NCI-H510A (cell line): Measurements from ENCODE around the gene TMEM140.

Experiments used
- DNase-seq: peaks from one replicate; lab custom pipeline; 2025; lab: John Stamatoyannopoulos, UW

The TMEM140 gene

DNA sequence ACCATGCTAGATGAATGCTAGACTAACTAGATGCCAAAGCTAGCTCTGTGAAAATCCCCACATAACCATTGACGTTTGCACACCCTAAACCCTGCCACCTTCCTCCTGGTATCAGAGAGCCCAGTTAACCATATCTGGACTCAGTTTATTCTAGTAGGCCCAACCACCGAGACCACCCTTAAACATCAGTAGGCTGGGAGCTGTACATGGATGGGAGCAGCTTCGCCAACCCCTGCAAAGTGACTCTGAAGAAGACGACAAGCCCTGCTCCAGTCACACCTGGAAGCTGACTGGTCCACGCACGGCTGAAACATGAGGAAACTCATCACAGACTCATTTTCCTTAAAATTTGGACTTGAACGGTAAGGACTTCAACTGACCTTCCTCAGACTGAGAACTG, 27.1 kb downstream of the TMEM140 start:
- DNase-seq, result no peak

DNA sequence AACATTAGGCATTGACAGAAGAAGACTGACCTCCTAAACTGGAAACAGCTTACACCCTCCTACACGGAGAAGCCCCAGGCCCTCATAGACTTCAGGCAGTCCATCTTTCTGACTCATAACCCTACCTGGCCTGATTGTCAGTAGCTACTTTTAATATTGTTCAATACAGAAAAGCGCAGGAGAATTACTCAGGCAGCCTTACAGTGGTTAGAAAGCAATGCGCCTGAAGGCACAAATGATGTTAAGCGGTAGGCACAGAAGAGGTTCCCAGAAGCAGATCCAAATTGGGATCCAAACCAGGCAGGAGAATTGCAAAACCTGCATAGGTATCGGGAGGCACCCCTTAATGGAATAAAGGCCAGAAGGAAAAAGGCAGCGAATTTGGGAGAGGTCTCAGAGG, 28.1 kb downstream of the TMEM140 start:
- no peak for DNase-seq

DNA sequence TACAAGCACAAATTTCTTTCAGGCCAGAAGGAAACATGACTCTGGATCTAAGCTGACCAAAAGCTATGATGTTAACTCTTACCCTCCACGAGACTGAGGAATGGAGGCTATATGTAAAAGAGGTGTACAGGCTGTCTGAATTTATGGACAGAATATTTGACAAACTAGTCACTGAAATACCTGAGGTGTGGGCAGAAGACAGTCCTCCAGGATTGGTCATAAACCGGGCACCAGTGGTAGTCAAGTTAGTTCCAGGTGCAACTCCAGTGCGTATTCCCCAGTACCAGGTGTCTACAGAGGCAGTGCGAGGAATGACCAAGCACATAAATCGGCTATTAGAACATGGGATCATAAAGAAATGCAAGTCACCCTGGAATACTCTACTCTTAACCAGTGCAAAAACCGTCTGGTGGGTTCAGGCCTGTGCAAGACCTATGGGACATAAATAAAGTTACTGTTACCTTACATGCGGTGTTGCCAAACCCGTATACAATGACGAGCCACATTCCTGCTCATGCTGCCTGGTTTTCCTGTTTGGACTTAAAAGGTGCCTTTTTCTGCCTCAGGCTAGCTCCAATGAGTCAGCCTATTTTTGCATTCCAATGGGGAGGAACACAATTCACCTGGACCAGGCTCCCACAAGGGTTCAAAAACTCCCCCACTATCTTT, 29.3 kb downstream of the TMEM140 start:
- DNase-seq, result no peak

DNA sequence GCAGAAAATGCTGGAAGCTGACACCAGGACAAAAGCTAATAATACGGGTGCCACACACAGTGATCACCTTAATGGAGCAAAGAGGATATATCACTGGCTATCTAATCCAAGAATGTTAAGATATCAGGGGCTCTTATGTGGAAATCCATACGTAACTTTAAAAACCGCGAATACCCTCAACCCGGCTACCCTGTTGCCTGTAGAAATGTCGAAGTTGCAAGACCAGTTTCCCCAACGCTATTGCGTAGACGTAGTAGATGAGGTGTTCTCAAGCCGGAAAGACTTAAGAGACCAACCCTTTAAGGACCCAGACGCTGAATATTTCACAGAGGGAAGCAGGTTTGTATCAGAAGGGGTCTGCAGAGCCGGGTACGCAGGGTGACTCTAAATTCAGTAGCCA, 30.5 kb downstream of the TMEM140 start:
- no peak for DNase-seq

DNA sequence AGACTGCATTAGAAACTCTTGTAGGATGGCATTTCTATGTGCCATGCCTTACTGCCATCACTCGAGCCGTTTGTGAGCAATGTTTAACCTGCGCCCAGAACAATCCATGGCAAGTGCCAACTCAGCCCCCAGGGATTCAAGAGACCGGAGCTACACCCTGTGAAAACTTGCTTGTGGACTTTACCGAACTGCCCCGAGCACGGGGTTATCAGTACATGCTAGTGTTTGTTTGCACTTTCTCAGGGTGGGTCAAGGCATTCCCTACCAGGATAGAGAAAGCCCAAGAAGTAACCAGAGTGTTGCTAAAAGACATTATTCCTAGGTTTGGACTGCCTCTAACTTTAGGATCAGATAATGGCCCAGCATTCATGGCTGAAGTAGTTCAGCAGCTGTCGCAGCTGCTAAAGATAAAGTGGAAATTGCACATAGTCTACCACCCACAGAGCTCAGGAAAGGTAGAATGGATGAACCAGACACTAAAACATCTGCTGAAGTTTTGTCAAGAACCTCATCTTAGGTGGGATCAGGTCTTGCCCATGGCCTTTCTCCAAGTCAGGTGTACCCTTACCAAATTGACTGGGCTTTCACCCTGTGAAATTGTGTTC, 31.6 kb downstream of the TMEM140 start:
- DNase-seq, result no peak

DNA sequence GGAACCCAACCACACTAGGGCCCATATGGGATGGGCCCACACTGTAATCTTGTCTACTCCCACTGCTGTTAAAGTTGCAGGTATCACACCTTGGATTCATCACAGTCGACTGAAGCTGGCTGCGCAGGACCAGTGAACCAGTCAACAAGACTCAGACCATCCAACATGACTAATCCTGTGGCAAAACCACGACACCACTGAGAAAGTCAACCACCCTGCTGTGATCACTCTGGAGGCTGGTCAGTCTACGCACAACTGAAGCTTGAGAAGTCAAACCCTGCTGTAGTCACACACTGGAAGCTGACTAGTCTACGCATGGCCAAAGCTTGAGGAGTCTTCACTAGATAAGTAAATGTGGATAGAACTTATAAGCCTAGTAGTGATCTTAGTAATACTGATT, 32.2 kb downstream of the TMEM140 start:
- no peak for DNase-seq

DNA sequence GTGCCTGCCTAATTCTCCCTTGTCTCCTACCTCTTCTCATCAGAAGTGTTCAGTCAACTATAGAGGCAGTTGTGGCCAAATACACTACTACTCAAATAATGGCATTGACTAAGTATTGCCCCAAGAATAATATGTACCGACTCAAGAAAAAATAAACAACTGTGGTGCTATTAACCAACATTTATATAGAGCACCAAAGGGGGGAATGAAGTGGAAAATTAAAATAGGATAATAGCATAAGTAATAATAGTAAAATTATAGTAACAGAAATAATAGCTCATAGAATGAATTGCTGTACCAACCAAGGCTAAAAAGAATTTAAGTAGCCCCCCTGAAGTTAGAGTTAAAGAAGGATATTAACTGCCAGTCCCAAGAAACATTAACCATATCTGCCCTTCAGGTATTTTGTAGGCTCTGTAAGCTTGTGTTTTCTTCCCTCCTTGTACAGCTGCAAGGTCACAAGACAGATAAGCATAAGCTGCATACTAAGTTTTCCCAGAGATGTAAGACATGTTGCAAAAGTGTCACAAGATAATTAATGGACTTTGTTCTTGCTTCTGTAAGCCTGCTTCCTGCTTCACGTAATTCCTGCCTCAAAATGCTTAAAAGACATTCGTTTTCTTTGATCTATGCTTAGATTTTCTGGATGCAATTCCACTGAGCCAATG, 33.5 kb downstream of the TMEM140 start:
- DNase-seq, result no peak

DNA sequence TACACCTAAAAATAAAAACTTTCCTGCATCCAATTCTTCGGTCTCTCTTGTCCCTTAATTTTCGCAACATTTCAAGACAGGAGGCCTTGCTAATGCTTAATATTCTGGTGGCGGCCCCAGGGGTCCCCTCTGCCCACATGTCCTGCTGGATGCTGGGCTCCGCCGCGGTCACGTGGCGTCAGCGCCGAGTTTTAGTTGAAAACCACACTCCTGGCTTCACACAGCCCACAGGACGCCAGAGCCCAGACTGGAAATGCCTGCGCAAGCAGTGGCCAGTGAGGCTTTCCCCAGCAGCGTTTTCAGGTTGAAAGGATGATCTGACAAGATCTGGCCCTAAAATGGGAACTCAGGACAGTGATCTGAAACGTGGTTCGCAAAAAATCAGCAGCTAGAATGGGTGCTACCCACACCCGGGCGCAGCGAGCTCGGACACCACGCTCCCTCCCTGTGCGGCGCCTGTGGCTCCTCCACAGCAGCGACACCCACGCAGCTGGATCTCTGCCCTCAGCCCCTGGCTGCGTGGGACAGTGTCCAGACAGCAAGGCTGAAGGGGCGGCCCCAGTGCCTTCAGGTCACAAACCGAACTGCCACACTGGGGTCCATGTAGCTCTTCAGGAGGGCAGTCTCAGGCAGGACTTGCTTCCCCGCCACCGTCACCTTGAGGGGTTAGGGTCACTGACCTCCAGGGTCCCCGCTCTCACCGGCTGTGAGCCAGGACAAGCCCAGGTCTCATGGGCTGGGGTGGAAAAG, 34.2 kb downstream of the TMEM140 start:
- no peak for DNase-seq

DNA sequence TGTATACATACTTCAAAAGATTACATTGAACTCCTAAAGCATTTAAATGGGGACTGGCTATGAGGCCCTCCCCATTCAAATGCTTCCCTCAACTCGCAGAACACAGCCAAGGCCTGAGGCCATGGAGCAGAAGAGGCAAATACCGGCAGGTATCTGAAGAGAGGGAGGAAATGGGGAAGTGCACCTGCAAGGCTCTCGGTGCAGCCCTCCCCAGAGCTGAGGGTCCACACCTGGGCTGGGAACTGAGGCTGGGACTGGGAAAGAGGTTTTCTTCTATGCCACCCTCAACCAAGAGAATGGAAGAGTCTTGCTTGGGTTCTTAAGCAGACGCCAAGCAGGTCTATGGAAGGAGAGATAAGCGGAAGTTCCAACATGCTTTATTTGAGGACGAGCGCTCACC, 35.6 kb downstream of the TMEM140 start:
- no peak for DNase-seq

DNA sequence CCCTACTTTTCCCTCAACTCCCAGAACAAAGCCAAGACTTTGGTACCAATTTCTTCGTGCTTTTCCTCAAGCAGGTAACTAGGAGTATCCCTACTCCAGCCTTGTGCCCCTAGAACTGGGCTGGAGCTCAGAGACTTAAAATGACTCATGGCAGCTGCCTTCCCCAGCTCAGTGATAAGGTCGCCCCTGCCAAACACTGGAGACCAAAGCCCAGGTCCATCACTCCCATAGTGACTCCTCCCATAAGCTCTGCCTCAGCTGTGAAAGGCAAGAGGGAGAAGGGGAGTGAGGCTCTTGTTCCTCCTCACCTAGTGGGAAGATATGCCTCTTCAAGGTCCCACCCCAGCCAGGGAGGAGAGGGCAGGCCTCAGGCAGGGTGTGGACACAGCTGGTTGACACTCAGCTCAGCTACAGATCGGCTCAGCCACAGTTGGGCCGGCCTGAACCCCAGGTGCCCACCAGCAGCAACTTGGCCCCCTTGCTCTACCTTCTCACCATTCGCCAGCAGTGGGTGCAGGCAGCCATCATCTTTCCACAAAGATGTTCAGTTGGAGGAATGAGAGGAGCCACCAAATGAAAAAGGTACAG, 36.5 kb downstream of the TMEM140 start:
- DNase-seq, result no peak

DNA sequence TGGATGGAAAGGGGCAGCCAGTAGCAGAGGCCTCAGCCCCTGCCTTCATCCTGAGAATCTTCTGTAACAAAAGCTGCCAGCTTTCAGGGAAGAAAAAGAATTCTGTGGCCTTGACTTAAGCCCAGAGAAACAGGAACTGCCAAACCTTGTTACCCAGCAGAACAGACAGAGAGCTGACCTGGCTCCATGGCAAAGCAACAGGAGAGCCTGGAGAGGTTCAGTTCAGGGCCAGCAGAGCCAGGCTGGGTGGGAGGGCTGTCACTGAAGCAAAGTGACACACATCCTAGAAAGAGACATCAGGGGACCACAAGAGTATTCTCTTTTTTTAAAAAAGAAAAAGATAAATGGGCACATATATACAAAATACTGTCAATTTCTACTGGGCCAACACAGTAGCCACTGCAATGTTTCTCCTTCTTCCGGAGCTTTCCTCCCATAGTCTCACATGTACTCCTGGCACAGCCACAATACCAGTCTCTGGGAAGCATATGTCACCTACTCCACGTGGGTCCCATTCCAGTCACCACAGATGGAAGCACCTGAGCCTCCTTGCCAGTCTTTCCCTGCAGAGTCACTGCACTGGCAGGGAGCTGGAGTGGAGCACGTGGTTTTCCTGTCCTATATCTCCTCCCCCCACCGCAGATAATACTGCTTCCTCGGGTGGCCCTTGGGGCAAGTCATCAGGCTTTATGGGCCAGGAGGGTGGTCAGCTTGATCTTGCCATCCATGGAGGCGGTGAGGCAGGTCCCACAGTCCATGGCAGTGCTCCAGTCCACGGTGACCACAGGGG, 37.8 kb downstream of the TMEM140 start:
- DNase-seq, result no peak

DNA sequence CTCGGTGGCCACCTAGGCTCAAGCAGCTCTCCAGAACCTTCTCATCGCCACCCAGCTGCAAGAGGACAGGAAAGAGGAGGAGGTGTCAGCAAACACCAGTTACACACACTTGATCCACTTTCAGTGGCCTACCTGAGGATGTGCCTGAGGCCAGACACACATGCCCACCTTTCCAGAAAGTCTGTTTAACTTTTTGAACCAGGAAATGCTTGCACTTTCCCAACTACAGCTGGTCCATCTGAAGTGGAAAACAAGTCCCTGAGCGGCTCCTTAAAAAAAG, 38.3 kb downstream of the TMEM140 start:
- DNase-seq, result no peak

DNA sequence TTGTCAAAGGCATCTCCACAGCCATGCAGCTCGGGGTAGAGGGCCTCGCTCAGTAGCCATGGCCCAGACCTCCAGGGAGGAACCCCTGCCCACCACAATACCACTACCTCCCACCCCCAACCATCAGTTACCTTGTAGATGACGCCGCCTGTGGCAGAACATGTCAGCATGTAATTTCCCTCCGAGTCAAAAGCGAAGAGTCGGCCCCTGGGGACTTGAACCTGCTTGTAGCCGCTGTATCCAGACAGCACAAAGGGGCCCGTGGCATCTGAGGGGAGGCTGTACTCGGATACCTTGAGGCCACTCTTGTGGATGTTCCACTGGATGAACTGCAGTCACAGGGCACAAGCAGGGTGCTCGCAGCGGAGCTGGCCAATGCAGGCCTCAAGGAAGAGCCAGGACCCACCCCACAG, 39.0 kb downstream of the TMEM140 start:
- DNase-seq, result no peak

DNA sequence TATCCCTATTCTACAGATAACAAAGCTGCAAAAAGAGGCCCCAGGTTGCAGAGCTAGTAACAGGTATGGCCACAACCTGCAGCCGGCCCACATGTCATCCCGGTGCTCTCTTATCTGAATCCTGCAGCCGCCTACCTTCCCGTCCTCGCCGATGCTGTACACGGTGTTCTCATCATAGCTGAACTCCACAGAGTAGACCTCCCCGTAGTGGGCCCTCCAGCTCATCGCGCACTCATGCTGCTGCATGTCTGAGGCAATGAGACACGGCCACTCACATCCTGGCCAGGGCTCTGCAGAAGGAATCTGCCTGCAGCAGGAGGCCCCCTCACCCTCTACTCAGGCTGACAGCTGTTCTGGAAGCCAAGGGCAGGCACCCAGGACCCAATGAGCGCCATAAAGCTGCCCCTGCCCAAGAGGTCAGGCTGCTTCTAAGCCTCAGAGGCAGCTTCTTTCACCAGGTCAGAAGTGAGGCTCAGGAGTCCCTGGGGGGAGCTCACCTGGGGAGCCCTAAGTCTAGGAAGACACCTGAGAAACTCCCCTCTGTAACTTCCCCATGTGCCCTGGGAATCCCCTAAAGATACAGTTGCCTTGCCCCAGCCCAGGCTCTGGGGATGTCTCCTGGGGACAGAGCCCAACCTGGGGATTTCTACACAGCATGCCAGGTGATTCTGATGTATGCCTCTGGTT, 40.6 kb downstream of the TMEM140 start:
- no peak for DNase-seq

DNA sequence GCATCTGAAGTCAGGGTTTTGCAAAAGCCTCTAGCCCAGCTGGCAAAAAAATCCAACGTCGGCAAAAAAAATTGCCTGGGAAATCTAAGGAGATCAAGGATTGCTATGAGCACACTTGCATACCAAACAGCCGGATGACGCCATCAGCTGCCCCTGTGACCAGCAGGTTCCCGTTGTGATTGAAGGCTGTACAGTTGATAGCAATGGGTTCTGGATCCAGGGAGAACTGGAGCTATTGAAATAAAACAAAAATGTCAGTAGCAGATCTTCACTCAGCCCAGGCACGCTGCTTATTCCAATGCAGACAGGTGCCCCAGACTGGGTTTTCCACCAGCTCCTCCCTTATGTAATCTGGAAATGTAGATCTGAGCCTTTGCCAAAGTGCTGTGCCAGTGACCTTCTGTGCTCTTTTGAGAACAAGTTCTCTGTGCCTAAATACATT, 41.4 kb downstream of the TMEM140 start:
- no peak for DNase-seq

DNA sequence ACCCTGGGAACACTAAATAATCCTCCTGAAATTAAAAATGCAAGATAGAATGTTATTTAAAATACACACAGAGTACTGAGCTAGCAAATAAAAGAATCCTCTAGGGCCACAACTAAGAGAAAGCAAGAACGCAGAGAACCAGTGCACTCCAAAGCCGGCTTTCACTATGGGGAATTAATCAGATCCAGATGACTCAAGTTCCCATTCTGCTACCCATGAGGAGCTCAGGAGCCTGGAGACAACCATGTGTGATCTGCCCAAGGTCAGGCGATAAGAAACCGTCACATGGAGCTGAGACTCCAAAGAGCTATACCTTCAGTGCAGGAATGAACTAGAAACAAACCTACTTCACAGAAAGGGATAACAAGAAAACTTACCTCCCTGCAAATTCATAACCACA, 42.1 kb downstream of the TMEM140 start:
- DNase-seq, result no peak

DNA sequence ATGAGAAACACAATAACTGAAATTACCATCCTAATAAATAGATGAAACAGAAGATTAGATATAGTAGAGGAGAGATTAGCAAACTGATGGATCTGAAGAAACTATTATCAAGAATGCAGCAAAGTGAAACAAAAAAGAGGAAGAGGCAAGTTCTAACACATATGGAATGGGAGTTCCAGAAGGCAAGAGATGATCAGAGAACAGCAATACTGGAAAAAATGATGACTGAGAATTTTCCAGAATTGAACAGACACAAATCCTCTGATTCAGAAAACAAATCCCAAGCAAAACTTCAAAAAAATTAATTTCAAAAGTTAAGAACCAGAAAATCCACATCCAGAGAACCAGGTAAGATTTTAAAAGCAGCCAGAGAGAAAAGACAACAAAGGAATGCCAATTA, 42.8 kb downstream of the TMEM140 start:
- DNase-seq, result no peak

DNA sequence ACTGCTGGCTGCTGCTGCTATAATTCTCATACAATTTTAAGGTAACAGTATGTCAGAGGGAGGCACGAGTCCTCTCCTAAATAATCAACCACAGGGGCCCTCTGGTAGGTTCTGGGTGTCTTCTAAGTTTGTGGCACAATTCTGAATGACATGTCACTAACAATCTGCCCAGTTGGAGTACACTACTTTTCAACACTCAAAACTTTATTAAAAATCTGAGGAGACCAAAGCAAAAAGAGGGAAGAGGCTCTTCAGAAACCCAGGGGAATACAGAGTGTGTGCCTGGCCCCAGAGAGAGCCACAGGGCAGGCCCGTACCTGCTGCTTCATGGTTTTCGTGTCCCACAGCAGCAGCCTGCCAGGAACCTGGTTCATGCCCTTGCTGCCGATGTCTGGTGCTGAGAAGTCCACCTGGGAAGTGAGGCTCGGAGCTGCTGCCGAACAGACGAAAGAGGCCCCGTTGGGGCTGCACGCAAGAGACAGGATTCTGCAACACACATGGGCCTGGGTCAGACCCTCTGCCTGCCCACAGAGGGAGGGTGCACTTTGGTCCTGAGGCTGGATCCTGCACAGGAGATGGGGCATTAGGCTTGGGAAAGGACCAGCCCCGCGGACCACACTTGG, 45.2 kb downstream of the TMEM140 start:
- DNase-seq, result no peak

DNA sequence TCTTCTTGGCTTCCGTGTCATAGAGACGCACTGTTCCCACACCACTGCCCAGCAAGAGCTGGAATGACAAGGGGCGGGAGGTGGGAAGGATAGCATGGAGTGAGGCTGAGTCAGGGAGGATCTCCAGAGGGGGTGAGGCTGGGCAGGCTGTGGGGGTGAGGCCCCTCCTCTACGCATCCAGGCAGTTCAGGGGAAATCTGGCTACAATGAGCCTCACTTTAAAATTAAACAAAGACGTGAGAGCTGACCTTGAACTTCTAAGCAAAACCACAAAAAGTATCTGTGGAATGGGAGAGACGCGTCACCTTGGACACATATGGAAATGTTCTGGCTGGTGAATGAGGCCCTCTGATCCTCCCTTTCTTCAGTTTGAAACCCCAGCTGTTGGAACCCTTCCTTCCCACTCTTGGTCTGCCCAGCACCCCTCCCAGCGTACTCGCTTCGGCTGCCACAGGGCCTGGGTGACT, 45.8 kb downstream of the TMEM140 start:
- no peak for DNase-seq

DNA sequence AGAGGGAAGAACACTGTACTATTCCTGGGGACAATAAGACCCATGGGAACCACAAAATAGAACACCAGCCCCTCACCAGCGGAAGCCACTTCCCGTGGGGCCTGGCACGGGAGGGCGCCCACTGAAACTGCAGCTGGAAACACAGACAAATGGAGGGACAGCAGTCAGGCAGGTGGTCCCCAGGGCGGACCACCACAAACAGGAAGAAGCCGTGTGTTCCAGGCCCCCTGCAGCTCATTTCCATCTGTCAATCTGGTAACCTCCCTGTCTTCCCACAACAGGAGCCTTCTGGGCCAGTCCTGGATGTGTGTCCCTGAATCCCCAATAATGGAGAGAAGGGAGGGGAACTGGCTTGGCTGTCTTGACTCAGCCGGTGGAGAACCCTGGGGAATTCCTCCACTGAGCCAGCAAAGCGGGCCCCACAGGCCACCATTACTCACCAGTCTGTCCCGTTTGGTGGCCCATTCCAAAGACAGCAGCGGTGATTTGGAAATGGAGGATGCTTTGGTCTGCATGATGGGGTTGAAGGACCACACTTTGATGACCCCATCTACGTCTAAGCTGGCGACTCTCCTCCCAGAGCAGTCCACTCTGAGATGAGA, 46.7 kb downstream of the TMEM140 start:
- no peak for DNase-seq
